GM19025 (cell line): ENCODE data around the gene KCNMA1.

ENCODE experiments used
- ATAC-seq: cut with Tn5 transposase; IDR thresholded peaks from one replicate; pipeline ENCODE4 v1.9.1; 2021; ENCODE audit warnings: mild to moderate bottlenecking, low read depth, moderate library complexity; ENCODE audit not compliant: unreplicated experiment

The KCNMA1 gene

DNA sequence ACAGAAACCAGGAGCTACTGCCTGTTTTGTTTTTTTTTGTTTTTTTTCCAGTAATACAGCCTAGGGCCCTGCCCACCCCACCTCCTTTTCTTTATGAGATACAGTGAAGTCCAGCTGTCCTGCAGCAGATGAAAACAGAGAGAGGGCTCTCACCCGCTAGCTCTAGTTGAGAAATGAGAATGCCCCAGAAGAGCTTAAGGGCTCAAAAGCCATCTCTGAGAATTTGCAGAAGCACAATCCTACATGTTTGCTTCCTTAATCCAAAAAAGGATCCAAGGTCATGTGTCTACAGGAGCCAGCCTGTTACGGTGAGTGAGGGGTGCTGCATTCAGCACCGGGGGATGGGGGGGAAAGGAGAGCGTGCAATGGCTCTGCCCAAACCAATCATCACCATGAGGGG, 122.7 kb downstream of the KCNMA1 start:
- ATAC-seq: no peak

DNA sequence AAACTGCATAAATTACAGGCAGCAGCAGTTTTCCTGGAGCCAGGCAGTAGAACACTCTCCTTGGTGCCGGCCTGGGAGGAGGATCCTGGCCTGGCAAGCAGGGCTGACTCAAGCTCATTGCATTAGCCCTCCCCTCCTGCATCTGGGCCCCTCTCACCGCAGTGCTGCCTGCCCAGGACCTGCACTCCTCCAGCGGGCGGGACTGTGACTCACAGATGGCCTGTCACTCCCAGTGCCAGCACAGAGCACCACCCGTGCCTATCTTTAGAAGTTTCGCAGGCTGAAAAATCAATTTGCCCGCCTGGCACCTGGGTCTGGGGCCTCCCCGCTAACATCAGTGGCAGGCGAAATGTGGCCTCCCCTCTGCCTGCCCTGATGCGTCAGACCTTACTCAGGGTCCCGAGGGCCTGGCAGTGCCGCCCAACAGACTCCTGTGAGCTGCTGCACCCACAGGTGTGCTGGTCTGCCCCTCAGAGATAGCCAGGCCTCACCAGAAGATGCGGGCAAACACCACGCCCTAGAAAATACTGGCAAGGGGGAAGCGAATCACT, 123.8 kb downstream of the KCNMA1 start:
- ATAC-seq: no peak

- ATAC-seq: no peak
These were observed 124.4 kb downstream of the KCNMA1 start for GRCh38 chr10:77513220-77513619.

DNA sequence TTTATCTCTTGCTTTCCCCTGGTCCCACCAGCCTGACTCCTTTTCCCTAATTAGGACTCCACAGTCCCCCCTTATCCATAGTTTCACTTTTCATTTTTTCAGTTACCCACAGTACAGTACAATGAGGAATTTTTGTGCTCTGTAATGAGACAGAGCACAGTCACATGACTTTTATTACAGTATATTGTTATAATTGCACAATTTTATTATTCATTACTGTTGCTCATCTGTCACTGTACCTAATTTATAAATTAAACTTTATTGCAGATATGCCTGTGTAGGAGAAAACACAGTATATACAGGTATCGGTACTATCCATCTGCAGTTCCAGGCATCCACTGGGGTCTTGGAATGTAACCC, 125.4 kb downstream of the KCNMA1 start:
- no peak for ATAC-seq

- no peak for ATAC-seq
These were observed 126.0 kb downstream of the KCNMA1 start for GRCh38 chr10:77511498-77512218.

DNA sequence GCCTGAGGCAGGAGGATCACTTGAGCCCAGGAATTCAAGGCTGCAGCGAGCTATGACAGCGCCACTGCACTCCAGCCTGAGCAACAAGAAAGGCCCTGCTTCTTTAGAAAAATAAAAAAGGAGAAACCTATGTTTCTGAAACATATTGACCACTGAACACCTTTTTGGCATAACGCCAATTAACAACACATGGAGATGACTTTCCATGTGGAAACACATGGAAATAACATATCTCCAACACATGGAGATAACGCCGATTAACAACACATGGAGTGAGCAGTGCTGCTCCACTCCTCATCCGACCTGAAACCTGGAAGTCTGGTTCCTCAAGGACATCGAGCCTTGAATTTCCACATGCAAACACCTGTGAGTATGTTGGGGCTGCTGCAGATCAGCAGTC, 126.9 kb downstream of the KCNMA1 start:
- no peak for ATAC-seq

DNA sequence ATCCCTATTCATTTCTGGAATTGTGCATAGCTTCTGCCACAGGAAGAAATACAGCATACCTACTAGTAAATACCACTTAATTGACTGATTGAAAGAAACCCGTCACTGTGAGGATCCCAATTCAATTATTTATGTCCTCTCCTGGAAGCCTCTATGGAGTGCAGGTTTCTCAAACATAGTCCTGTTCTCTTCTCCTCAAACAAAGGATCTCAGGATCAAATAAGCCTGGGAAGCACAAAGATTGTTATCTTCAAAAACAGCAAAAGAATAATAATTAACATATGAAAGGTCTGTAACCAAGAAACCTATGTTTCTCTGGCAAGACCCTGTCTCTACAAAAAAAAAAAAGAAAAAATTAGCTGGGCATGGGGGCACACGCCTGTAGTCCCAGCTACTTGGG, 127.3 kb downstream of the KCNMA1 start:
- no peak for ATAC-seq

- ATAC-seq: no peak
These were observed 128.2 kb downstream of the KCNMA1 start for GRCh38 chr10:77509391-77509790.

- ATAC-seq: no peak
These were observed 130.2 kb downstream of the KCNMA1 start for GRCh38 chr10:77507291-77507880.

- no peak for ATAC-seq
These were observed 130.9 kb downstream of the KCNMA1 start for GRCh38 chr10:77506517-77507200.

DNA sequence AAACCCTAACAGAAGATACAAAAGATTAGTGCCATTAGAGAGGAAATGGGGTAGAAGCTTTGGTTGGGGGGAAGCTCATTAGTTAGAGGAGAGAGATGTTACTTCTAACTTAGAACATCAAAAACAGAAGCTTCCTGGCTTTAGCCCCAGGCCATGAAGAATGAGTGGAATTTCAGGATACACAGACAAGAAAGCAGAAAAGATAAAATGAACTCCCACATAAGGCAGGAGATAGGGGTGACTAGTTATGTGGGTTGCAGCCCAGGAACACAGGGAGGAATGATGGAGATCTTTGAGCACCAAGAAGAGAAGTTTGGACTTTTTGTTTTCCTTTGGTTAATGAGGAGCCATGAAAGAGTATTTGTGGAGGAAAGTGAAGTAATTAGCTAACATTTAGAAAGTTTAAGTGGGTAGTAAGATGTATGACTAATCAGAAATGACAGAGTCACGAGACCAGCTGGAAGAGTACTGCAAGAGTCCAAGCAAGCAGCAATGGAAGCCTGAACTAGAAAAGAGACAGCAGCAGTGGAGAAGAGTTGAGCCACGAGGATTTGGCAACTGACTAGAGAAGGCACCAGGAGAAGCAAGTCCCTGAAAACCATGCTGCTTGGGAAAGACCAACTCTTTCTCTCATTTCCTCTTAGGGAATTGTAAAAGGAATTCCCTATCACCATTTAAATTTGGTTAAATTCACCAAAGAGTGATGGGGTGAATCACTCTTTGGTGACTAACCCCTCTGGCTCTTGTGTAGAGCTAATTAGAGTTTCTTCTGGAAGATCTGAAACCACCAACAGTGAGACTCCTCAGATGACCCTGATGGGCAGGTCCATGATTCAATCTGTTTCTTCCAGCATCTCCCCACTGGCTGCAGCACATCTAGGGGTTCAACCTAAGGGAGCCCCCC, 131.9 kb downstream of the KCNMA1 start:
- ATAC-seq: no peak

DNA sequence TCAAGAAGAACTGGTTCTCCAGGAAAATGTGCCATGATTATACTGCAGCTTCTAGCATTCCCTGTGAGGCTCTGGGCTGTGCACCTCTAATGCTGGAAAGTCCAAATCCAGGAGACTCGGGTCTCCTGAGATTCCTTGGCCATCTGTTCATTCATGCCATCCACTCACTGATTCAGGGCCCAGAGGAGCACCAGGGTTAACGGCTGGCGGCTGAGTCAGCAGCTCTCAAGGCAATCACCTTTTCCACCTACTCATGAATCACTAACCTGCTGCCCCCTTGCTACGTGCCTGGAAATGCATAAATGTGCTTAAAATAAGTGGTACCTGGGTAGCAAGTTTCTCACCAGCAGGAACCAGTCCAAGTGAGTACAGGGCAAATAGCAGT, 132.7 kb downstream of the KCNMA1 start:
- no peak for ATAC-seq

- no peak for ATAC-seq
These were observed 133.3 kb downstream of the KCNMA1 start for GRCh38 chr10:77504196-77504872.

DNA sequence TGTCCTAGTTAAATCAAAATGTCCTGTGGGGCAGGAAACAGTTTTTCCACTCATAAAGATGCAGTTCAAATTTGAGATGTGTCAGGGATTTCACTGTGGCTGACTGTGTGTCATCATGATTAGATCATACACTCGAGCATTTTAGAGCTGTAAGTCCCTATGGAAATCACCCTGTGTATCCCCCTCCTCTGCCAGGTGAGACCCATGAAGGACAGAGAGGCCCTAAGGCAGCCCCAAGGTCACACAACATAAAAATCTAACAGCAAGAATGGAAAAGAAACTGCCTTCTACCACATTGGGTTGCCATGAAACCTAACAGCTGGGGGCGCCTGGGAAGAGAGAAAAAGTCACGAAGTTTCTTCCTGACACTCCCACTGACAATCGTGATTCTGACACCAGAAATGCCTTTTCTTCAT, 135.8 kb downstream of the KCNMA1 start:
- ATAC-seq: no peak

DNA sequence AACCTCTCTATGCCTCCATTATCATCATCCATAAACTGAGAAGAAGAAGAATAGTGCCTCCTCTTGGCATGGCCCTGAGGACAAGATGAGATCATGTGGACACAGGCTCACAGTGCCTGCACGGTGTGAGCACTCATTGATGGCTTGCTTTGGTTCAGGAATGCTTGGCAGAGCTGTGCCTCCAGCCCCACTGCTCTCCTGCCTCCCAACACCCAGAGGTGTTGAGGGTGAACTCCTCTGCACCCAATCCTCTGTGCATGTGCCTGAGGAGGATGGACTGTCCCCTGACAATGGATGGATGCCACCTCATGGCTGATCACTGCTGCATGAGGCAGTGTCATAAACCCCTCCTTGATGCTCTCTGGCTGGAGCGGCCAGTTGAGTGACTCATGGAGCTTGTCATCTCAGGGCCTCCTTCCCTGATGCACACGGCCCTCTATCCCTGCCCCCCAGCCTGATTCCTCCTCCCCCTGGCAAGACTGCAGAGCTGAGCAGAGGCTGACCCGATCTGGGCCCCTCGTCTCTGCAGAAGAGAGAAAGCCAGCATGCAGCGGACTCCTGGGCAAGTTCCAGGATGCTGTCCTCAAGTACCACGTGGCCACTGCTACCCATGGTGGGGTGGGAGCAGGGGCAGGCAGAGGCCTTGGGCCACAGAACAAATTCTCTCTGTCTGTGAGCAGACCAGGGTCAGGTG, 136.3 kb downstream of the KCNMA1 start:
- ATAC-seq: no peak

DNA sequence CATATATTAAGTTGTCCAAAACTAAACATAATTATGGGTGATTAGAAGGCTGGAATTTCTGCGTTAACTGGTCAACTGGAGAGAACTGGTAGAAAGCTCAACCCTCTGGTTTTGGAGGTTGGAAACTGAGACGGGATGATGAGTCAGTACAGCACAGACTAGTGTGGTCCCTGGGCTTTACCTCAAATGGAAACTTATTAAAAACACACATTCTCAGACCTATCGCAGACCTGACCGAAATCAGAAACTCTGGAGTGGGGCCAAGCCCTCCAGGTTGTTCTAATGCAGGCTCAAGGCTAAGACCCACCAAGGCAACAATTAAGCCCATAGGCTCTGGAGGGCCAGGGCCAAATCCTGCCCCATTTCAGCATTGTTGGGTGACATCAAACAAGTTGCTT, 136.9 kb downstream of the KCNMA1 start:
- ATAC-seq: peak; percentile 63

DNA sequence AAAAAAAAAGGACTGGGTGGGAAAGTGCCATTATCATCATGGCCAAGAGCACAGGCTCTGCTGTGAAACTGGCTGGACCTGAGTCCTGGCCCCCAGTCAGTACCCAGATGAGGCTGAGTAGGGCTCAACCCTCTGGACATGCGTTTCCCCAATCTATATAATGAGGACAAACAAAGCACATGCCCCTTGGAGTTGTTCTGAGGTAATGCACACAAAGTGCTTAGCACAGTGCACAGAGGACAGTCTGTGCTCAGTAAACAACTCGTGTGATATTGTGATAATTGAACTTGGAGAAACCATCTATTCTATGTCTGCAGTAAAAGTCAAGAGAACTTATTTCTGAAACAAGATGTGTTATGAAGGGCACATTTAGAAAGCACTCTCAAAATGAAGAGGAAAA, 138.8 kb downstream of the KCNMA1 start:
- no peak for ATAC-seq

GRCh38 chr10:77498210-77498609, 139.4 kb downstream of the KCNMA1 start:
- ATAC-seq: no peak

DNA sequence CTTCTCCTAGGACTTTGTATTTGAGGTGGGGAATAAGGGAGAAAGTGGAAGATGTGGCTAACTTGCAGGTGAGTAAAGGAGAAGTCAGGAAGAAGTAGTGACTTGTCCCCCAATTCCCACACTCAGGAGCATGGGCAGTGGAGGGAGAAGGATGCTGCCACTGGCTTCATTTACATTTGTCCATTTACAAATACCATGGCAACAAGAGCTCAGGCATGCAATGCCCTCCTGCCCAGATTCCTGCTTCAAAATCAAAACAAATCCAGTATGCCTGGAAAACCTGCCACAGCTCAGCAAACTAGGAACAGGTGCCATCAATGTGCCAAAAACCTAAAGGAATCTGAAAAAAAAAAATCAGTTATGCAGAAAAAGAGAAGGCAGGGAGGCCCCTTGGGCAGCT, 139.9 kb downstream of the KCNMA1 start:
- no peak for ATAC-seq
